HG03469 (cell line): ENCODE measurements around the gene ATG10.
A peak's percentile ranks its signal among the peaks of the same experiment; 100 is the strongest.

Experiments used
- ATAC-seq: cut with Tn5 transposase; IDR thresholded peaks from one replicate; pipeline ENCODE4 v1.9.1; 2021; ENCODE audit warnings: mild to moderate bottlenecking, moderate library complexity, moderate number of reproducible peaks; ENCODE audit not compliant: unreplicated experiment

The ATG10 gene

DNA sequence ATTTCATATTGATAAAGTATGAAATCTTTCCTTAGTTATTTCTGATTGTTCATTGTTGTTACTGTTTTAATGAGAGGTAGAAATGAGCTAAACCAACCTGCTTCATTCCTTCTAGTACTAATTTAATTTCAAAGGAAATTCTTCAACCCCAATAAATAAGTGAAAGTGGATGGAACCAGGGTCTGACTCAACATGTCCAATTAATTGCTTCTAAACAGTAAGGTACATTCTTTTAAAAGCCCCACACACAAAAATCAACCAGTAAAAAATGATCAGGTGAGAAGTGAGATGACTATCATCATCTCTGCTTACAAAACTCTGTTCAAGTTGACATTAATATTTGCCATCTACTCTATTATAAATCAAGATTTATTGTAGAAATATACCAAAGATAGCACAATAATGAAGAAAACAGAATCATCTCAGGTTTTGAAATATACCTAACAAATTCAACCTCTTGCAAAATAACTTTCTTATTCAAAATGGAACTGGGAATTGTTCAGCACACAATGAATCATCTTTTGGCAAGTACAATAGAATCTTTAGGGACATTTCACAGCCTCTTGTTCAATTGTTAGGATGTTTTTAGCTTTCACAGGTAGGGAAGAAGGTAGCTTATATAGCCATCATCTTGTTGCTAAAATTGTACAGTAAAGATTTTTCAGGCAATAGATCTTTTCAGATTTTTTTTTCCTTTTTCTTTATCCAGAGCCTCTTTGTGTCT, 191.8 kb downstream of the ATG10 start:
- ATAC-seq = no peak

DNA sequence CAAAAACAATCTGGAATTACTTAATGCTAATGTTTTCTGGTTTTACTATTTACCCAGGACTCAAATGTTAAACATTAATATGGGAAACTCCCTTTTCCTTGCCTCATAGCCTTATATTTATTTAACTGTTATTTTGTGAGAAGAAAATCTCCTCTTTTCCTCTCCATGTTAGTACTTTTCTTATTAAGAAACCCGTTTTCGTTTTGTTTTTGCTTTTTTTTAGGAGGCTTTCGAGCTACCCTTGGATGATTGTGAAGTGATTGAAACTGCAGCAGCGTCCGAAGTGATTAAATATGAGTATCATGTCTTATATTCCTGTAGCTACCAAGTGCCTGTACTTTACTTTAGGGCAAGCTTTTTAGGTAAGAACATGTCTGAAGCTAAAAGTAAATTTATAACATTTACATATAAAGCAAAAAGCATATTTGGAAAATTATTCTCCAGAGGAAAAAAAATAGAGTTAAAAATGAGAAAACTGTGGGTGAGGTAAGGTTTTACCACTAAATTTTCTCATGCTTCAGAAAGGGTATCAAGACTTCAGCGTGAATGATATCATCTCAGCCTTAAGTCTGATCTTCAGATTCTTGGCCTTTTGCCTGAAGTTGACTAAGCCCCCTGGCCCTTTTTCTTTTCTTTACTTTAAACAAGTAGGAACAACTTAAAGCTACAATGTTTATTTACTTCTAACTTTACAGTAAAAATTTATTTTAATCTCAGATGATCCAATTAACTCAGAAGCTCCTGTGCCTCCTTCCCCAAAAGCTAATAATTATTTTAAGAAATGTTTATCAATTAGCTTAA, 192.6 kb downstream of the ATG10 start:
- no peak for ATAC-seq

DNA sequence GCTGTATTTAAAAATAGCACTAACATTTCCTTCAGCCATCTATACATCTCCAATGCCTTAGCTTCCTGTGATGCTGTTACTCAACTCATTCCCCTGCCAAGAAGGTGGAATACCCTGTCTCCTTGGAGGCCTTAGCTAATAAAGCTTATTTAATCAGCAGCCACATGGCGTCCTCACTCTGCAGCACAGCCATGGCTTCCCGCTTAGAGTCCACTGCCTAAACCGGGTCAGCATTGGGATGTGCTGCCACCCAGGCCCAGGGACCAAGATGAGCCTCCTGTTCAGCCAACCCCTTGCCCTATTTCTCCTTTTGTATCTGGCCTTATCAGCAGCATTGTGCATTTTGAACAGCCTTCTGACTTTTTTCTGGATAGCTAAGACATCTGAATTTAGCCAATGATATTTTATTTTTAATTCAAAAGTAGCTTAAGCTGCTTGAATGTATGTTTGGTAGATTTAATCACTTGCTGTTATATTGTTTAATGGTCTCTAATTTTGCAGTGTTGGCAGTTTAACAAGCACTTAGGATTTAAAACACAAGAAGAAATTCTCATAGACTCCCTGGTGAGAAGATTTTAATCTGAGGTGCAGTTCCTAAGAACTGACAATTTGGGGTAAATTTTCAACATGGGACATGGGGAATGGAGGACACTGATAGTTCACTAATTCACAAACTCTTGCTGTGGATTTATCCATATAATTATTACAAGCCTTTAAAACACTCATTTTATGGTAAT, 193.3 kb downstream of the ATG10 start:
- ATAC-seq = no peak

DNA sequence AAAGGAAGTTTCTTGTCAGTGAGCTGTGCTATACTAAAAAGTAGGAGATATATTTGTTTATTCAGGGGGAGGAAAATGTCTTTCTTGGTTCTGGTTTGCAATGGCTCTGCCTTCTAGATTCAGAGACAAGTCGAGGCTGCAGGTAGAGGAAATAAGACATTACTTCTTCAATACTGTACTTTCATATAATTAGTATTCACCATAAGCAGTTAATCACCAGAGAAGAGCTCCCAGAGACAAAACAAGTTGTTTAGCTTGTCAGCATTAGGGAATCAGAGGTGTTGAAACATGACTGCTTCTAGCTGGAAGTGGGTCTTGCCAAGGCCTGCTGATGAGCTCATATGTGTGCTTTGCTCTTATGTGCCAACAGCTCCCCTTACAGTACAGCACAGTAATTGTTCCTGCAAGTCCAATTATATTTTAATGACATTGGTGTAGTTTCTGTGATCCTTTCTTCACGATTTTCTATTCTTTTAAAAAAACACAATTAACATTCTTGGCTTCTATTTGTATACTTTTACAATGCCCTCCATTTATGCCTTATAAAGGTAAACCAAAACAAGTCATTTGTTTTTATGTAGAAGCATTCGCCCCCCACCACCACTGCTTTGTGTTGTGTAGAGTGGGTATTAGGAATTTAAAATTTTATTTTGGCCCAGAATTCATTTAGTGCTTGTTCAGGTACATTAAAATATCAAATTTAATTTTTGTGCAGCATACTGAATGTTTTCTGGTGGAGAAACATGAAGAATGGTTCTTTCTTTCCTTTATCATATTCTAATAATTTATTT, 194.1 kb downstream of the ATG10 start:
- peak; percentile 78 for ATAC-seq

DNA sequence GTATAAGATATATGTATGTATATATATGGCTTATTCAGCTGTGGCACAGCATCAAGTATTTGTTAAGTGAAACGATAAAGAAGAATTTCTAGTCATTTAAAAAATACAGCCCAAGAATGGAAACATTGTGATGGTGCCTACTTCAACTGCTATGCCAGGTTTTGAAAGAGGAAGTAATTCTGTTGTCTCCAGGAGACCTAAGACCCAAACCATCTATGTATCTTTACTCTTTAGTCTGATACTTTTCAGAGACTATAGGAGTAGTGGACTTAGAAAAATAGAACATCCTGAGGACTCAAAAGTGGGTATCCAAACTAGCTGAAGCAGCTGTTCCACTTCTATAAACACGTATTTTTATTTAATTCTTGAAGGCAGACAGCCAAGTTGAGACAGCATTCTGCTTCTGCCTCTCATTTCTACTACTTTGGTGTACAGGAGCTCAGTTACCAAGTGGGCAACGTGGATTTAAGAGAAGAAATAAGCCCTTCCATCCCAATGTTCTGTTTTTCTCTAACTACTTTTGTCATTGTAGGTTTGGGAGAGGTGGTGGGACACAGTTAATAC, 195.6 kb downstream of the ATG10 start:
- ATAC-seq = no peak

DNA sequence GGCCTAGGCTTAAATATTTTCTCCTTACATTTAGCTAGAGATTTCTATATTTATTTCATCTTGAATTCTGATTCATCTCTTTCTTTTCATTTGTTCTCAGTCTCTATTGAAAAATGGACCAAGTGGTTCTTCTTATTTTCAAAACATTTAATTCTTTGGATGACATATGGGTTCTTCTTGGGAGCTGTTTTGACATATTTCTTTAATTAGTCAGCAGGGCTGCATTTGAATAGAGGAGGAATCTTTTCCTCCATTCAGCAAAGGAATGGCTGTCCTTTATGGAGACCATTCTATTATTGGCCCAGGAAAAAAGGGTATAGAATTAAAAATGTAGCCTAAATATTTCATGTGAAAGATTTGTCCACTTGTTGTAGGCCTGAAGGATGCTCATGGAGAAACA, 196.5 kb downstream of the ATG10 start:
- ATAC-seq = no peak

DNA sequence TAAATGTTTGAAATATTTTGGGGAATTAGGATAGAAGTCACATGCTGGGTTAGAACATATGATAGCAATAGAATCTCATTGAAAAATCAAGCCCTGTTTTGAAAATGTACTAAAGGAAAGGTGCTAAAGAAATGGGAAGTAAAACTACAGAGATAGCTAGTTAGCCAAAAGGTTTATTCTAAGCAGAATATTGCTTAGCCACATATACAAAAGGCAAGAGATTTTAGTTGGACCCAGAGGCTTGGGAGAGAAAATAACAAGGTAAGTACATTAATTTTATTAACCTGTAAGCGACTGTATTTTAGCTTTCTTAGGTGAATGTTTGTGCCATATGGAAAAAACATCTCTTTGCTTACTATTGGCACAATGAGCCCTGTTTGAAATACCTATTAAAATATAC, 198.1 kb downstream of the ATG10 start:
- no peak for ATAC-seq

DNA sequence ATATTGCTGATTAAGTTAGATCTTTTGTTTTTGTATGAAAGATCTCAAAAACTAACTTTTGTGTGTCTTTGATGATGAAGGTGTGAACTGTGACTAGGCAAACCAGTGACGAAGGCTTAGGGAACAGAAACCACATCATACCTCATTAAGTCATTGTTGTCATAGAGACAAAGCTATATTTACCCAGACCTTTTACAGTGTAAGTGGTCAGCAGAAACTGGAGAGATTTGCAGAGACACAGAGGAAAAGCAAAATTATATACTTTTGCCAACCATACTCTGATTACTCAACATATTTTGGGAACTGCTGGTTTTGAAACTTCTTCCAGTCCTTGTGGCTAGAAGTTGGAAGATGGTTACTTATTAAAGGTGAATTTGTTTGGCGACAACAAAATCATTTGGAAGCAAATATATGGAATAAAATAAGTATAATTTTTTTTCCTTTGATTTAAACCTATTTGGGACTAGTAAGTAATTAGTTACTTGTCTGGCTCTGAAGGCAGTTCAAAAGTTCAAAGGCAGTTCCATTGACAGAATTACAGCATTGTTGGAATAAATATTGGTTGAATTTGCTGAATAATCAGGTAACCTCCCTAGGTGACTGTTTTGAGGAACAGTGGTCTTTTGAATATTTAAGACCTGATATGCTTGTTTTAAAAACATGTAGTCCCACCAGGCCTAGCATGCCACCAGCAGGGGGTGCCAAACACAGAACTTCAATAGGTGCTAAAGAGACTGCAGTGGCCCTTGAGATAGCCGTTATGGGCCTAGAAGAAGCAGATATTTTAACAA, 202.5 kb downstream of the ATG10 start:
- peak; percentile 97 for ATAC-seq

DNA sequence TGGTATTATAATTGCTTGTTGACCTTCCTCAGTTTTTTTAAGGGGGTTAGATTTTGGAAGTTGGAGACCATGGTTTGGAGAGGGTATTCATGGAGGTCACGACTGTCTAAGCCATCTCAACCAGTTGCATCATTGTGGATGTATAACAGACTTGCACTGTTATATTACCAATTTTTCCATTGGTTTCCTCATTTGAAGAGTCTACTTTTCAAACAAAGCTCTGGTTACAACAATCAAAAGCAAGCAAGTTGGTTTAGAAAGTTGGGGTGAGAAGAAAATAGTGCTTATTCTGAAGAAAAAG, 203.0 kb downstream of the ATG10 start:
- ATAC-seq = no peak

DNA sequence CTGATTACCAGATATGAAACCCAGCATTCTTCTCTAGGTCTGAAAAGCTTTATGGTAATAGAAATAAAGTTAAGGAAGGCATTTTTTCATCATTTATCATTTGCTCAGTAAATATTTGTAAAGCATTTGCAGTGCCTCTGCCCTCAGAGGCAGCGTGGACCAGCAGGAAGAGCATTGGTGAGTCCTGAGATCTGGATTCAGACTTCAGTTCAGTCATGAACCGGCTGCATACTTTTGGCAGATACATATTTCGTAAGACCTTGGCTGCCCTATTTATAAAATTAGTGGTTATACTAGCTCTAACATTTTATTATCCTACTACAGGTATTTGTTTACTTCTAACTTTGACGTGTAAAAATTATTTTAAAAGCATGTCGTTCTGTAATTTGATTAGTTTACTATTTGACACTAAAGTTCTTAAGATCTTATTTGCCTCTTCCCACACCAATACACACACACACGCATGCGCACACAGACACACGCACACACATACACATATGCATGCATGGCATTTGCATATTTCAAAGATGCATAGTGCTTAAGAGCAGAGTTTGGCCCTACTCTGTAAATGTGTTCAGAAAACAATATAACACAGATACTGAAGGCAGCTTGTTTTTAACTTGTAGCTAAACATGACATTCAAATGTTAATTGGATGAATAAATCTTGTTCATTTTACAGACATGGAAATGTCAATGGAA, 204.4 kb downstream of the ATG10 start:
- no peak for ATAC-seq

DNA sequence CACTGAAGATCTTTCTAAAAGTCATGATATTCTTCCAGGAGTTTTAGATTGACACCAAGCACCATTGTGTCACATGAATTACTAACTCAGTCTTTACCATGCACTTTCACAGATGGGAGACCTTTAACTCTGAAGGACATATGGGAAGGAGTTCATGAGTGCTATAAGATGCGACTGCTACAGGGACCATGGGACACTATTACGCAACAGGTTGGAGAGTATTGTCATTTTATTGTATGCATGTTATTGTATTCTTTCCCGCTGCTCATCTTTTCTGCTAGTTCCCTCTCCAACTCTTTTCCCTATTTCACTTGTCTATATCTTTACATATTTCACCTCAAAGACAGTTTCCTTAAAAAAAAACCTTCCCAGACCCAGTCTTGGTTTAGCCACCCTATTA, 206.6 kb downstream of the ATG10 start:
- ATAC-seq = no peak

DNA sequence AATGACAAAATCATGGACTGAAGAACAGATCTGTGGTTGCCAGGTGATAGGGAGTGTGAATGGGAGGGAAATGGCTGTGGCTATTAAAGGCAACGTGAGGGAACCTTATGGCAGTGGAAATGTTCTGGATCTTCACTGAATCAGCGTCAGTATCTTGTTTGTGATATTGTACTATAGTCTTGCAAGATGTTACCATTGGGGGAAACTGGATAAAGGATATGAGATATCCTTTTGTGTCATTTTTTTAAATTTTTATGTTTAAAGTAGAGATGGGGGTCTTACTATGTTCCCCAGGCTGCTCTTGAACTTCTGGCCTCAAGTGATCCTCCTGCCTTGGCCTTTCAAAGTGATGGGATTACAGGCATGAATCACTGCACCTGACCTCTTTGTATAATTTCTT, 210.8 kb downstream of the ATG10 start:
- no peak for ATAC-seq

DNA sequence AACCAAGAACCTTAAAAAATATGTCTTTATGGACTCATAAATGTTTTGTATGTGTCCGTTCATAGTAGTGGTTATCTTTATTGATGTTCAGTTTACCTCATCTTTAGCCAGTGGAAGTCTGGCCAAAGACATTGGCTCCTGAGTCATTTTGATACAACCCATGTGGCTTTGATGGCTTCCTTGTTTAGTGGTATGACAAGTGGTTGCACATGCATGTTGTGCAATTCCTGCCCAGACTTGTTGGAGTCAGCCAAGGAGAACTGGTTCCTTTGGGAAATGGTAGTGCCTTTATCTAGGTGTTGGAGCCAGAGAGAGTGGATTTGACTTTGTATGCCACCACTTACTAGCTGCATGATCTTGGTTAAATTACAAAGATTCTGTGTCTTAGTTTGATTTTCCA, 212.0 kb downstream of the ATG10 start:
- ATAC-seq = no peak

DNA sequence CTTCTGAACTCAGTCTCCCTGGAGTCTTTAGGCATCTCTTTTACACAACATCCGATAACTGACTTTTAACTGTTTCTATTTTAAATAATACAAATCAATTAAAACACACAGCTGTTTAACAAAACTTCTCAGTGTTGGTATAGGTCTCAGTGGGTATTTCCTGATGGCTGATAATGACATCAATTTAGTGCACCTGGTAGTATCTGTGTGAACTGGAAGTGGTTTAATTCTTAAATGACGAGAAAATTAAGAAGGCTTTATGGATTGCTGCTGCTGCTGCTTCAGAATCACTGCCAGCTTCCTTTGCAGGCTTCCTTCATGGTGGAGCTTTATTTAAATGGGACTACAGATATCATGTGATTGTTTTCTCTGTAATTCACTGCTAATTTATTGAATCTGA, 214.0 kb downstream of the ATG10 start:
- ATAC-seq = no peak

DNA sequence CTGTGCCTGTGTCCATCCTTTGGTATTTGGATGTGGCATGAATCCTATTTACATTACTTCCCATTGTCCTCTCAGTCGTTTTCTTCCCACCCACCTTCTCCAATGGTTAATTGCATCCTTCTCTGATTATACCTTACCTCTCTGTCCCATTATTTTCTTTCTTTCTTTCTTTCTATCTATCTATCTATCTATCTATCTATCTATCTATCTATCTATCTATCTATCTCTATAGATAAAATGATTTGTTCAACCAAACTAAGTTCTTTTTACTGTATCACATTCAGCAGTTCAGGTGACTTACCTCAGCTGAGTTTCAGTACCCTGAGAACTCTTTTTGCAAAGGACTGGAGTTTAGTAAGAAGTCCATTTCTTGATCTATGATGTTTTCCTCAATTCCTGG, 225.7 kb downstream of the ATG10 start:
- no peak for ATAC-seq

DNA sequence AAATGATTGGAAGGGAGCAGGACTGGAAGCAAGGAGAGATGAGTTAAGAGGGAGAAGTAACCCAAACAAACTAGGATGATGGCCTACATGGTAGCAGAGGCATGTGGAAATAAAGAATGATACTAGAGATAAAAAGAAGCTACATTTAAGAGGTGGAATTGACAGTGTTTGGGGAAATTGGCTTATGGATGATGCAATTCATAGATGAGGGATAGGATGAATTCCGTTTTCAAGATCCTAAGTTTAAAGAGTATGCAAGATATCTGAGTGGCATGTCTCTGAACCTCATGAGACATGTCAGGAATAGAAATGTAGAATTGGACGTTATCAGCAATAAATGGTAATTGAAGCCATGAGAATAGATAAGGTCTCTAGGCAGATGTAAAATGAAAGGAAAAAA, 232.7 kb downstream of the ATG10 start:
- ATAC-seq = no peak

DNA sequence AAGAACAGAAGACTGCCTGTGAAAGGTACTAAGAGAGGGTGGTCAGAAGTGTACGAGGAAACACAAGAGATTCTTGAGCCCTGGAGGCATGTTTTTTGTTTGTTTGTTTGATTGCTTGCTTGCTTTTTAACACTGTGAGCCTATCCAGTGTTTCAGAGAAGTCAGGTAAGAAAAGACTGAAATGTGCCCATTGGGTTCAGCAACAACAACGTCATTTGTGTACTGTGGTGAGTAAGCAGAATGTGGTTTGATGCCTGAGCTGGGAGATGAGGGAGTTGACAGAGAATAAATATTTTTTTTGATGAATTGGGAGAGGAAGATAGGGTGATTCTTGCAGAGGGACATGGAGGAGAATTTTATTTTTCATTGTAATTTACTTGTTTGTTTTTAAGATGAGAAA, 233.2 kb downstream of the ATG10 start:
- ATAC-seq = no peak

DNA sequence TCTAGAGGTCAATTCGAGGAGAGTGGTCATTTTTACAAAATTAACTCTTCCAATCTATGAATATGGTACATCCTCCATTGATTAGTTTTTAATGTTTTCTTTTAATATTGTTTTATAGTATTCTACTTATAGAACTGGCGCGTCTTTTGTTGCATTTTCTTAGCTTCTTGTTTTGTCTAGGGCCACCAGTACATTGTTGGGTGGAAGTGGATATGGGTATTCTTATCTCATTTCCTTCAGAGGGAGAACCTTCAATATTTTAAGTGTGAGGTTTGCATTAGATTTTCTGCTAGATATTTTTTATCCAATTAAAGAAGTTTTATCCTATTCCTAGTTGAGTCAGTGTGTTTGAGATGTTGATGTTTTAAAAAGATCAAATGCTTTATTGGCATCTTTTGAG, 236.5 kb downstream of the ATG10 start:
- ATAC-seq = no peak

DNA sequence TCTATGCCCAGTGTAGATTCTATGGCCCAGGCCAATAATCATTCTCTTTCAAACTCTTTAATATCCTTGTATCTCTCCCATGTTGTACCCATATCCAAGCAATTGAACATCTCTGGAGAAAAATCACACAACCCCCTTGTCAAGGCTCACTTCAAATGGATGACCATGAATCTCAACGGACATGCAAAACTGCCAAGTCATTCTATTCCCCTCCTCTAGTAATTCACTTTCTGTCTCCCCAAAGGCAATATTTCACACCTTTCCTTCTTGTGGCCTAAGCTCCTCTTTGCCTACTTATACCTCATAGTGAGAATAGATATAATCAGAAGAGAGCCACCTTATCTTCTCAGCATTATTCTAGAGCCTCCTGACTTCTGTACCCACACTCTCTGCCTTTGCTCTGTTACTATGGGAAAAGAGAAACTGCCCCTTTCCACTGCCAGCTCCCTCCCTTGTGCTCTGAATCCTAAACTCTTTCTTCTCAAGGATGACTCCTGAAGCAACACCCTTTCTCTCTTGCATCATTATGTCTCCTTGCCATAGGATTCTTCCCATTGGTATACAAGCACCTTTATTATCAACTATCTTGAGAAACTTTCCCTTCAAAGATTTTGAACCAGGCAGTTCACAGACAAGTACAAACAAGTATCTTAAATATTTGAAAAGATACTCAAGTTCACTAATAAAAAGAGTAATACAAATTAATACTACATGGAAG, 240.2 kb downstream of the ATG10 start:
- ATAC-seq = no peak
